ENCODE measurements around the gene KCNN3.

DNA sequence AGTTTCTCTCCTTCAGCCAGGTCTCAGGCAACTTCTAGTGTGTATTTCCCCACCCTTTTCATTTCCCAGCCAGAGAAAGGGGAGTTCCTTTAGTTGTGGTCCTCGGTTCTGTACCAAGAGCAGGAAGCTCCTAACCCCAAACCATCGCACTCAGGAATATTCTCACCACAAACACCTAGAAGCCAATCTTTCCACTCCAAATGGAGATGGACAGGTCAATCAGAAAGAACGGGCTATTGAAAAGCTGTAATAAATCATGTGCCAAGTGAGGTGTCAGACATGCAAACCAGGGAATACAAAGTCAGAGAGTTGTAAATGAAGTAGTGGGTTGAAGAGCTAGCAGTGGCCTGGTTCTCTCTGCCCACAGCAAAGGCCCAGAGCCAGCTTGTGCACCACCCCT is 77.2 kb downstream of the KCNN3 start:
- TF ChIP-seq, protein P1, sequence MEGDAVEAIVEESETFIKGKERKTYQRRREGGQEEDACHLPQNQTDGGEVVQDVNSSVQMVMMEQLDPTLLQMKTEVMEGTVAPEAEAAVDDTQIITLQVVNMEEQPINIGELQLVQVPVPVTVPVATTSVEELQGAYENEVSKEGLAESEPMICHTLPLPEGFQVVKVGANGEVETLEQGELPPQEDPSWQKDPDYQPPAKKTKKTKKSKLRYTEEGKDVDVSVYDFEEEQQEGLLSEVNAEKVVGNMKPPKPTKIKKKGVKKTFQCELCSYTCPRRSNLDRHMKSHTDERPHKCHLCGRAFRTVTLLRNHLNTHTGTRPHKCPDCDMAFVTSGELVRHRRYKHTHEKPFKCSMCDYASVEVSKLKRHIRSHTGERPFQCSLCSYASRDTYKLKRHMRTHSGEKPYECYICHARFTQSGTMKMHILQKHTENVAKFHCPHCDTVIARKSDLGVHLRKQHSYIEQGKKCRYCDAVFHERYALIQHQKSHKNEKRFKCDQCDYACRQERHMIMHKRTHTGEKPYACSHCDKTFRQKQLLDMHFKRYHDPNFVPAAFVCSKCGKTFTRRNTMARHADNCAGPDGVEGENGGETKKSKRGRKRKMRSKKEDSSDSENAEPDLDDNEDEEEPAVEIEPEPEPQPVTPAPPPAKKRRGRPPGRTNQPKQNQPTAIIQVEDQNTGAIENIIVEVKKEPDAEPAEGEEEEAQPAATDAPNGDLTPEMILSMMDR (IDR thresholded peaks at IDR 0.05), result no peak
- TF ChIP-seq EP300 (IDR thresholded peaks at IDR 0.05) (no peak), POLR2A (IDR thresholded peaks at IDR 0.05; ENCODE audit: low read depth) (no peak), POLR2AphosphoS5 (IDR thresholded peaks at IDR 0.05) (no peak)

Measured in esophagus muscularis mucosa (tissue), 4 donors.